Measurements from ENCODE around the gene GMEB2. TPM values are rescaled to one million over a fixed set of nuclear protein-coding genes. Genes with fewer than 3 reads are reported as not detected.

Gene GMEB2, protein sequence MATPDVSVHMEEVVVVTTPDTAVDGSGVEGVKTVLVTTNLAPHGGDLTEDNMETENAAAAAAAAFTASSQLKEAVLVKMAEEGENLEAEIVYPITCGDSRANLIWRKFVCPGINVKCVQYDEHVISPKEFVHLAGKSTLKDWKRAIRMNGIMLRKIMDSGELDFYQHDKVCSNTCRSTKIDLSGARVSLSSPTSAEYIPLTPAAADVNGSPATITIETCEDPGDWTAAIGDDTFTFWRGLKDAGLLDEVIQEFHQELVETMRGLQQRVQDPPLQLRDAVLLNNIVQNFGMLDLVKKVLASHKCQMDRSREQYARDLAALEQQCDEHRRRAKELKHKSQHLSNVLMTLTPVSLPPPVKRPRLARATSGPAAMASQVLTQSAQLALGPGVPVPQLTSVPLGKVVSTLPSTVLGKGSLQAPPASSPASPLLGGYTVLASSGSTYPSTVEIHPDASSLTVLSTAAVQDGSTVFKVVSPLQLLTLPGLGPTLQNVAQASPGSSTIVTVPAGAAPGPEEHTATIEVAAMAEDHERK
- total RNA-seq, result 6.8 and 12.5 TPM in 2 replicates

GRCh38 chr20:63626424-63627128 is at the start of gene GMEB2:
Gene GMEB2 (minus strand): TSS chr20:63627101. CDS start chr20:63619397, 7,704 bp downstream.

GRCh38 chr20:63657937-63658748 is 31.2 kb upstream of the GMEB2 start, which contains the start of gene RTEL1:
Gene RTEL1 (plus strand): TSS chr20:63658312. CDS start chr20:63659403, 1,091 bp downstream.

GRCh38 chr20:63653041-63653973 is 26.4 kb upstream of the GMEB2 start, which contains the start of gene STMN3:
Gene STMN3 (minus strand): TSS chr20:63653424. CDS start chr20:63653345, 79 bp downstream.

GRCh38 chr20:63574156-63574828 is 52.6 kb downstream of the GMEB2 start, which contains the start of gene HELZ2:
Gene HELZ2 (minus strand): TSS chr20:63574239. CDS start chr20:63572385, 1,854 bp downstream.

DNA sequence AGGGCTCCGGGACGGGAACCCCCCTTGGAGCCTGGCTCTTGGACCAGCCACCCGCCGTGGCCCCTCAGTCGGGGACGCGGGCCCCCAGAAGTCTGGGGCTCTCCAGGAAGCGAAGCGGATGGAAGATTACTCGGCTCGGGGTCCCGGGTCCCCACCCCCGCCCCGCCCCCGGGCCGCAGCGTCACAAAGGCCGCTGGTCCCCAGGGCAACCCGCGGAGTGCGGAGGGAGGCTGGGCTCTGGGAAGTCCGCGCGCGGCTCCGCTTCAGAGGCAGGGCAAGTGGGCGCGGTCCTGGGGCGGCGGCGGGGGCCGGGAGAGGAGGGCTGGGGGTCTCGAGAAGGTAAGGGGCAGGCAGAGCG is 73.0 kb downstream of the GMEB2 start, which contains the start of gene FNDC11:
TSS of gene FNDC11 (plus strand) at position 227 of the 358 bp plus-strand sequence. CDS start 1,505 bp downstream, outside the sequence.

GRCh38 chr20:63547725-63548480 is 79.0 kb downstream of the GMEB2 start, which contains the start of gene SRMS:
Gene SRMS (minus strand): TSS chr20:63547749. CDS start chr20:63547463, 286 bp downstream.

Other genes with a start within 250 kb of the GMEB2 start
- not detected in 2 replicates for gene KCNQ2, start 154.4 kb downstream of the GMEB2 start, total RNA-seq
- 2.4 and 2.5 TPM in 2 replicates for gene EEF1A2, start 128.0 kb downstream of the GMEB2 start, total RNA-seq
- 136 and 228 TPM in 2 replicates for gene PPDPF, start 106.3 kb downstream of the GMEB2 start, total RNA-seq
- not detected in 2 replicates for gene PTK6, start 89.7 kb downstream of the GMEB2 start, total RNA-seq
- not detected in 2 replicates for gene SRMS, start 79.4 kb downstream of the GMEB2 start, total RNA-seq
- 0.16 and 0.36 TPM in 2 replicates for gene FNDC11, start 72.9 kb downstream of the GMEB2 start, total RNA-seq
- gene HELZ2, start 52.9 kb downstream of the GMEB2 start, total RNA-seq, result 24.0 and 33.4 TPM in 2 replicates
- 38.6 and 51.4 TPM in 2 replicates for gene STMN3, start 26.3 kb upstream of the GMEB2 start, total RNA-seq
- 7.1 and 9.6 TPM in 2 replicates for gene RTEL1, start 31.2 kb upstream of the GMEB2 start, total RNA-seq
- gene TNFRSF6B, start 69.6 kb upstream of the GMEB2 start, total RNA-seq, result 1.8 and 5.8 TPM in 2 replicates
- 37.3 and 38.5 TPM in 2 replicates for gene ARFRP1, start 80.9 kb upstream of the GMEB2 start, total RNA-seq
- gene ZGPAT, start 80.9 kb upstream of the GMEB2 start, total RNA-seq, result 23.8 and 24.5 TPM in 2 replicates
- 3.8 and 7.3 TPM in 2 replicates for gene LIME1, start 109.6 kb upstream of the GMEB2 start, total RNA-seq
- 36.9 and 58.5 TPM in 2 replicates for gene SLC2A4RG, start 112.7 kb upstream of the GMEB2 start, total RNA-seq
- 3.4 and 3.9 TPM in 2 replicates for gene ZBTB46, start 204.2 kb upstream of the GMEB2 start, total RNA-seq
- not detected in 2 replicates for gene ABHD16B, start 234.4 kb upstream of the GMEB2 start, total RNA-seq
- gene TPD52L2, start 238.2 kb upstream of the GMEB2 start, total RNA-seq, result 131 and 133 TPM in 2 replicates